NT2/D1 (cell line): ENCODE measurements around the gene ARPC1B.
A peak's percentile ranks its signal among the peaks of the same experiment; 100 is the strongest.
"Not testable (repeated sequence)": the region's sequence is repeated elsewhere in the genome, so short reads cannot be mapped to it uniquely, and the experiment has no call there.

ENCODE experiments used
- DNase-seq: peaks from one replicate; pipeline ENCODE4 v3.0.0-alpha.2; 2011; ENCODE audit warnings: low read depth, low spot score
- H3K27me3 ChIP-seq: 2 replicates; pipeline ENCODE4 v1.6.0; 2011; ENCODE audit warnings: mild to moderate bottlenecking; ENCODE audit not compliant: insufficient read length, insufficient read depth
- H3K36me3 ChIP-seq: 2 replicates; pipeline ENCODE4 v1.6.1; 2011; ENCODE audit warnings: mild to moderate bottlenecking, low read length, mixed read lengths; ENCODE audit not compliant: insufficient read depth, insufficient read length
- H3K4me1 ChIP-seq: 2 replicates; pipeline ENCODE4 v1.5.1; 2011; ENCODE audit not compliant: insufficient read depth, insufficient read length
- H3K4me3 ChIP-seq: 2 replicates; pipeline ENCODE4 v1.5.1; 2011; ENCODE audit warnings: low read depth; ENCODE audit not compliant: insufficient read length
- H3K9ac ChIP-seq: 2 replicates; pipeline ENCODE4 v1.6.0; 2011; ENCODE audit warnings: low read depth; ENCODE audit not compliant: insufficient read length
- H3K9me3 ChIP-seq: 2 replicates; pipeline ENCODE4 v1.5.1; 2011; ENCODE audit warnings: mild to moderate bottlenecking, low read length; ENCODE audit not compliant: insufficient read depth
- SUZ12 ChIP-seq: IDR thresholded peaks from 2 replicates; pipeline ENCODE4 v1.6.1; 2011; ENCODE audit not compliant: insufficient read length, insufficient read depth; ENCODE audit errors: extremely low read depth
- YY1 ChIP-seq: IDR thresholded peaks from 2 replicates; pipeline ENCODE4 v1.6.1; 2011; ENCODE audit not compliant: insufficient read length, insufficient read depth
- ZNF274 ChIP-seq: IDR thresholded peaks from 2 replicates; pipeline ENCODE4 v1.6.1; 2011; ENCODE audit warnings: mild to moderate bottlenecking, low read depth, low read length

The ARPC1B gene

DNA sequence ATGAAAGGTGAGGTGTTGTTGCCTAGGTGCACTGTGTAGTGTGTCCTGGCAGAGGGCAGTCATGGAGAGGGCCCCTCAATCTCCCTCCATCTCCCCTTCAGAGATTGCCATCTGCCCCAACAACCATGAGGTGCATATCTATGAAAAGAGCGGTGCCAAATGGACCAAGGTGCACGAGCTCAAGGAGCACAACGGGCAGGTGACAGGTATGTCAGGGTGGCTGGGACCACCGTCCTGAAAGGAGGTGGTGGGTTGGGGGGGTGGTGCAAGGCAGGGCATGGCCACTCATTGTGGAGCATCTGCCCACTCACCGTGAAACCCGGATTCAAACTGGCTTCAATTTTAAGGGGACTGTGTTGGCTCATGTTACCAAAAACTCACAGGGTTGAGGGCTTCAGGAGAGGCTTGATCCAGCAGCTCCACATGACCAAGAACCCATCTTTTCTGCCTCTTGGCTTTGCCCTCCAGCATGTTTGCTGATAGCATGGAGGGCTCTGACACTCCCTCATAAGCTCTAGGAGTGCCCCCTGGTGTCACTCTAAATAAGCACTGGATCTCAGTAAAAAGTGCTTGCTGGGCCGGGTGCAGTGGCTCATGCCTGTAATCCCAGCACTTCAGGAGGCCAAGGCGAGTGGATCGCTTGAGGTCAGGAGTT lies 12.2 kb downstream of the ARPC1B start:
- Histone ChIP-seq H3K9ac (no peak overlapping the region), H3K9me3 (no peaks in the 10 kb centered on the region), H3K4me1 (no peaks in the 10 kb centered on the region), H3K4me3 (no peak overlapping the region), H3K36me3 (peaks cover 70% of the 10 kb centered on the region), H3K27me3 (no peaks in the 10 kb centered on the region)
- no peak for TF ChIP-seq YY1
- no peak for TF ChIP-seq SUZ12
- TF ChIP-seq ZNF274 = no peak
- no peak for DNase-seq

- H3K4me3 ChIP-seq, H3K9ac ChIP-seq, H3K27me3 ChIP-seq, H3K4me1 ChIP-seq, DNase-seq, H3K9me3 ChIP-seq: not testable (repeated sequence)
- peaks cover 73% of the 10 kb centered on the region for H3K36me3 ChIP-seq
These were observed 12.7 kb downstream of the ARPC1B start for GRCh38 chr7:99387239-99387635.

GRCh38 chr7:99387912-99388311 lies 13.4 kb downstream of the ARPC1B start:
- Histone ChIP-seq H3K4me3 (no peak overlapping the region), H3K4me1 (peaks cover 3% of the 10 kb centered on the region), H3K27me3 (no peaks in the 10 kb centered on the region), H3K36me3 (peaks cover 75% of the 10 kb centered on the region), H3K9me3 (no peaks in the 10 kb centered on the region), H3K9ac (no peak overlapping the region)
- no peak for TF ChIP-seq SUZ12
- TF ChIP-seq ZNF274 = no peak
- no peak for TF ChIP-seq YY1
- no peak for DNase-seq

DNA sequence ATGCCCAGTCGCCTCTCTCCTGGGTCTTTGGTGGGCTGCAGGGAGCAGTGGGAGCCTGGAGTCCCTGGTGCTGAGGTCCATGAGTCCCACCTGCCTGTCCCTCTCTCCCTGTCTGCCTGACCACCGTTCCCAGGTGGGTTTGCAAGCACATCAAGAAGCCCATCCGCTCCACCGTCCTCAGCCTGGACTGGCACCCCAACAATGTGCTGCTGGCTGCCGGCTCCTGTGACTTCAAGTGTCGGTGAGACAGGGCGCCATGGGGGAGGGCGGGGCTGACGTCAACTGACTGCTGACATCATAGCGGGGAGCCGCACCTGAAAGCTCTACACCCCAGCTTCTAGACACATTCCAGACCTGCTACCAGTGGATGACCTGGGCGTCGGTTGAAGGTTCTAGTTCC lies 15.2 kb downstream of the ARPC1B start:
- H3K4me1 ChIP-seq = peaks cover 10% of the 10 kb centered on the region
- TF ChIP-seq YY1 = no peak
- no peak for TF ChIP-seq SUZ12
- TF ChIP-seq ZNF274 = no peak
- no peak for DNase-seq
- H3K4me3 ChIP-seq = no peak overlapping the region
- H3K36me3 ChIP-seq = peaks cover 75% of the 10 kb centered on the region
- H3K9ac ChIP-seq = no peak overlapping the region
- no peaks in the 10 kb centered on the region for H3K9me3 ChIP-seq
- no peaks in the 10 kb centered on the region for H3K27me3 ChIP-seq

DNA sequence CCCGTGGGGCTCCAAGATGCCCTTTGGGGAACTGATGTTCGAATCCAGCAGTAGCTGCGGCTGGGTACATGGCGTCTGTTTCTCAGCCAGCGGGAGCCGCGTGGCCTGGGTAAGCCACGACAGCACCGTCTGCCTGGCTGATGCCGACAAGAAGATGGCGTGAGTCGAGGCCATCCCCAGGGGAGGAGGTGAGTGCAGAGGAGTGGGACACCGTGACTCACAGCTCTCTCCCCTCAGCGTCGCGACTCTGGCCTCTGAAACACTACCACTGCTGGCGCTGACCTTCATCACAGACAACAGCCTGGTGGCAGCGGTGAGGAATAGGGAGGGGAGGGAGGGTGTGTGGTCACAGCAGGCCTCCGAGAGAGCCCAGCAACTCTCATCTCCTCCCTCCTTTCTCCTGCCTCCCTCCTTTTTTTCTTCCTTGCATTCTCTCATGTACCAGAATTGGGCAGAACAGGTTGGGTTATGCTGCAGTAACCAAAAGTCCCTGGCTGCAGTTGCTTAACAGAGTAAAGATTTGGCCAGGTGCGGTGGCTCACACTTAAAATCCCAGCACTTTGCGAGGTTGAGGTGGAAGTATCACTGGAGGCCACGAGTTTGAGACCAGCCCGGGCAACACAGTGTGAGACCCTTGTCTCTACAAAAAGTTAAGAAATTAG lies 16.5 kb downstream of the ARPC1B start:
- TF ChIP-seq ZNF274 (no peak), SUZ12 (no peak), YY1 (no peak)
- Histone ChIP-seq H3K4me1 (peaks cover 13% of the 10 kb centered on the region), H3K36me3 (peaks cover 81% of the 10 kb centered on the region), H3K27me3 (no peaks in the 10 kb centered on the region), H3K9me3 (no peaks in the 10 kb centered on the region), H3K4me3 (no peak overlapping the region), H3K9ac (peak overlapping the region; percentile 3)
- DNase-seq = no peak

GRCh38 chr7:99392046-99392445 lies 17.5 kb downstream of the ARPC1B start:
- Histone ChIP-seq H3K4me1 (peaks cover 13% of the 10 kb centered on the region), H3K4me3 (no peak overlapping the region), H3K9ac (peak overlapping the region; percentile 17), H3K27me3 (no peaks in the 10 kb centered on the region), H3K36me3 (peaks cover 78% of the 10 kb centered on the region), H3K9me3 (no peaks in the 10 kb centered on the region)
- TF ChIP-seq YY1 (no peak), SUZ12 (no peak), ZNF274 (no peak)
- DNase-seq = no peak

GRCh38 chr7:99392659-99393354 lies 18.3 kb downstream of the ARPC1B start:
- Histone ChIP-seq H3K36me3 (peaks cover 82% of the 10 kb centered on the region), H3K4me3 (peak overlapping the region; percentile 18)

More at GRCh38 chr7:99392659-99393354, 18.3 kb downstream of the ARPC1B start:
- DNase-seq = peak; percentile 67
- H3K4me1 ChIP-seq = peaks cover 13% of the 10 kb centered on the region
- H3K27me3 ChIP-seq = no peaks in the 10 kb centered on the region
- H3K9ac ChIP-seq = peak overlapping the region; percentile 17
- H3K9me3 ChIP-seq = no peaks in the 10 kb centered on the region
- no peak for TF ChIP-seq ZNF274
- no peak for TF ChIP-seq YY1
- no peak for TF ChIP-seq SUZ12
